ENCODE results near the gene GATM.

DNA sequence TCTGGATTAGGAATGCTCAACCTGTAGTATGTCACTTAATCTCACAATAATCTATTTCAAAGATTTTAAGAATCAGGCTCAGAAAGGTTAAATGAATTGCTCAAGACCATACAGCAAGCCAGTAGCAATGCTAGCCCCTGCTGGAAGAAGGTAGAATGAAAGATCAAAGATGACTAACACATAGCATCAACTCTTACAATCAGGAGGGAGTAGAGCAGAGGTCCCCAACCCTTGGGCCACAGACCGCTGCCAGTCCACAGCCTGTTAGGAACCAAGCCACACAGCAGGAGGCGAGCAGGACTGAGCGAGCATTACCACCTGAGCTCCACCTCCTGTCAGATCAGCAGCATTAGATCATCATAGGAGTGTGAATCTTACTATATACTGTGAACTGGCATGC is 15.5 kb upstream of the GATM start:
- TF ChIP-seq, protein P1, sequence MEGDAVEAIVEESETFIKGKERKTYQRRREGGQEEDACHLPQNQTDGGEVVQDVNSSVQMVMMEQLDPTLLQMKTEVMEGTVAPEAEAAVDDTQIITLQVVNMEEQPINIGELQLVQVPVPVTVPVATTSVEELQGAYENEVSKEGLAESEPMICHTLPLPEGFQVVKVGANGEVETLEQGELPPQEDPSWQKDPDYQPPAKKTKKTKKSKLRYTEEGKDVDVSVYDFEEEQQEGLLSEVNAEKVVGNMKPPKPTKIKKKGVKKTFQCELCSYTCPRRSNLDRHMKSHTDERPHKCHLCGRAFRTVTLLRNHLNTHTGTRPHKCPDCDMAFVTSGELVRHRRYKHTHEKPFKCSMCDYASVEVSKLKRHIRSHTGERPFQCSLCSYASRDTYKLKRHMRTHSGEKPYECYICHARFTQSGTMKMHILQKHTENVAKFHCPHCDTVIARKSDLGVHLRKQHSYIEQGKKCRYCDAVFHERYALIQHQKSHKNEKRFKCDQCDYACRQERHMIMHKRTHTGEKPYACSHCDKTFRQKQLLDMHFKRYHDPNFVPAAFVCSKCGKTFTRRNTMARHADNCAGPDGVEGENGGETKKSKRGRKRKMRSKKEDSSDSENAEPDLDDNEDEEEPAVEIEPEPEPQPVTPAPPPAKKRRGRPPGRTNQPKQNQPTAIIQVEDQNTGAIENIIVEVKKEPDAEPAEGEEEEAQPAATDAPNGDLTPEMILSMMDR (IDR thresholded peaks at IDR 0.05 in 8 of 11, conservative IDR thresholded peaks at IDR 0.05 in 3 of 11), result no peak
- TF ChIP-seq POLR2AphosphoS5 (IDR thresholded peaks at IDR 0.05), result no peak
